PFSK-1 (cell line): ENCODE results near the gene ADD3.

Experiments
- POLR2AphosphoS5 ChIP-seq: IDR thresholded peaks from 2 replicates; pipeline ENCODE4 v1.6.1; 2012; ENCODE audit warnings: low read depth, mild to moderate bottlenecking, control low read depth, low read length, moderate library complexity
- REST ChIP-seq, 2 experiments: IDR thresholded peaks; 2 replicates each; pipeline versions ENCODE4 v1.6.1 to v1.8.0; 2011 to 2012; ENCODE audit warnings: low read depth in 2 of 2, low read length in 2 of 2, control low read depth in 1 of 2, inconsistent platforms in 1 of 2, mild to moderate bottlenecking in 1 of 2, moderate library complexity in 1 of 2; ENCODE audit not compliant: insufficient read depth in 1 of 2
- SIN3A ChIP-seq: IDR thresholded peaks from 2 replicates; pipeline ENCODE4 v1.6.1; 2012; ENCODE audit warnings: mild to moderate bottlenecking, low read length, moderate library complexity, borderline replicate concordance; ENCODE audit not compliant: insufficient read depth
- TAF1 ChIP-seq: IDR thresholded peaks from 2 replicates; pipeline ENCODE4 v1.6.1; 2012; ENCODE audit warnings: low read length, control low read depth, borderline replicate concordance; ENCODE audit not compliant: insufficient read depth

- no peak for TF ChIP-seq SIN3A
- no peak for TF ChIP-seq REST (IDR thresholded peaks at IDR 0.05; ENCODE audit: insufficient read depth in 1 of 2, low read depth in 2 of 2, low read length in 2 of 2)
- TF ChIP-seq POLR2AphosphoS5: no peak
- no peak for TF ChIP-seq TAF1
Observed at GRCh38 chr10:110150981-110151380, 143.2 kb downstream of the ADD3 start.
